ENCODE data around the gene SEC14L6. TPM values are rescaled to one million over a fixed set of nuclear protein-coding genes. Genes with fewer than 3 reads are reported as not detected.
"Not testable (repeated sequence)": the region's sequence is repeated elsewhere in the genome, so short reads cannot be mapped to it uniquely, and the experiment has no call there.

The SEC14L6 gene
- total RNA-seq, 1 donor from 2014 or later = not detected

DNA sequence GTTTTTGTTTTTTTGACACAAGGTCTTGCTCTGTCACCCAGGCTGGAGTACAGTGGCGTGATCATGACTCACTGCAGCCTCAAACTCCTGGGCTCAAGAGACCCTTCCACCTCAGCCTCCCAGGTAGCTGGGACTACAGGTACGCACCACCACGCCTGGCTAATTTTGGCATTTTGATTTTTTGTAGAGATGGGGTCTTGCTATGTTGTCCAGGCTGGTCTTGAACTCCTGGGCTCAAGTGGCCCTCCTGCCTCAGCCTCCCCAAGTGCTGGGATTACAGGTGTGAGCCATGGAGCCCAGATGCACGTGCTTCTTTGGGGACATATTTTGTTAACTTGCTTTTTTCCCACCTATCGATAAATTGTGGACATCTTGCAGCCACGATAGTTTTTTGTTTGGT, 20.7 kb upstream of the SEC14L6 start:
- DNase-seq (ENCODE audit: low spot score) = not testable (repeated sequence)

DNA sequence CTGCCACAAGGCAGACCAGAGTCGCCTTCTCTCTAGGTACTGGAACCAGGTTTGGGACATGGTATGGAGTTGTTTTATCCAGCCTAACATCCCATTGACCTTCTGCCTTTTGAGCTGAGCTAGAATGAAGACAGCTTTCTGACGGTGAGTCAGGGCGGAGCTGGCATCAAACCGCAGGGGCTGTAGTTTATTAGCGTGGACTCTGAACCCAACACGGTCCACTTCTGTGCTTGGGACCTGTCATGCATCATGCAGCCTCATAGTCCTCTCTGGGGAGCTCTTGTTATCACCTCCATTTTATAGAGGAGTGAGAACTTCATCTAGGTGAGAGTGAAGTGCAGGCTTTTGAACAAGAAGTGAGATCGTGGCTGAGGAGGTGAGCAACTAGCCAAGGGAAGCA, 19.6 kb upstream of the SEC14L6 start:
- DNase-seq (ENCODE audit: low spot score) = no peak

DNA sequence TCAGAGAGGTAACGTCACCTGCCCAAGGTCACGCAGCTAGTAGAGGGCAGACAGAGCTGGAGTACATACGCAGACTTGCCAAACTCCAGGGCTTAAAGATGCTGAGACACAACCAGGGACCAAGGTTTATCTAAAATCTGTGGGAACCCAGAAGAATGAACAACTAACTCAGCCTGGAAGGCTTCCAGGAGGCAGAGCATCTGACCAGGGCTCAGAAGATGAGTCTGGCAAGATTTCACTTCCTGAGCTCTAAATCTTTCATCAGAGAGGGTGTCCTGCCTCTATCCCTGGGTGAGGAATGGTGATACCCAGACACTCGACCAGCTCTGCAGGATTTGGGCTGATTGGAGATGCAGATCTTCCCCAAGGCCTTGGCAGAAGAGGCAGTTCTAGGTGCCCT, 18.8 kb upstream of the SEC14L6 start:
- DNase-seq (ENCODE audit: low spot score) = no peak

DNA sequence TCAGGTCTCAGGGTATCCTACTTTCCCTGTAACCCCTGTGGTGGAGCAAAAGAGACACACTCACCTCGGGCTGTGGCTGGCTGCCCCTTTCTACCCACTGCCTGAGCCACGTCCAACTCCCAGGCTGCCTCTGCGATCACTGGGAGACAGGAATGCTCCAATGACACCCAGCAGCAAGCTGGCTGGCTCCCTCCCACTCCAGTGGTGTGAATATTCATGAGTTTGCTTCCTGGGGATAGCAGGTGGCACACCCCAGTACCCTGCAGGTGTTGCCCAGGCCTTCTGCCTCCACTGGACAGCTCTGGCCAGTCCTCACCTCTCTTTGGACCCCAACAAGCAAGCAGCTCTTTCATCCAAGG, 18.2 kb upstream of the SEC14L6 start:
- DNase-seq (ENCODE audit: low spot score) = no peak

DNA sequence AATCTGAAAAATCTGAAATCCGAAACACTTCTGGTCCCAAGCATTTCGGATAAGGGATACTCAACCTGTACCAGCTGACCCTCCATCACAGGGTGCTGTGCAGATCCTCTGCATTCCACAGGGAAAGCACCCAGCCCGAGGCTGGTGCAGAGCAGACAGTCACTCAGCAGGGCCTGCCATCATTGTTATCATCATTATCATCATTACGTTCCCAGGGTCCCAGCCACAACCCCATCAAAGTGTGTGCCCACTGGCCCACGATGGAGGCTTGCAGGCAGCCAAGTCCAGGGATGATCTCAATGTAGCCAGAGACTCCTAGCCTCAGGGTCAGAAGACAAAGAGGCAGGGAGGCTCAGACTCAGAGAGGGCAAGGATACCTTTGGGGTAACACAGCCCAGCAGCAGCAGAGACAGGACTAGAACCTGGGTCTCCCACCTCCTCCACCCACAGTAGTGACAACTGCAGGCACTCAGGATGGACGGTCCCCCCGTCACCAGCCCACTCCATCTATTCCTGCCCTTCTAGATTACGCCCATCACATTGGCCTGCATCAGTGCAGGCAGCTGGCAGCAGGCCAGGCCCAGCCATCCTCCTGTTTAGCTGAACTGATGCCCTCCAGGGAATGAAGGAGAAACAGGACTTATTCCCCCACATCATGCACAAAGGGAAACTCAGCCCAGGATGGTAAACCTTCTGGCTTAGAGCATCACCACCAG, 17.7 kb upstream of the SEC14L6 start:
- DNase-seq (ENCODE audit: low spot score) = no peak

DNA sequence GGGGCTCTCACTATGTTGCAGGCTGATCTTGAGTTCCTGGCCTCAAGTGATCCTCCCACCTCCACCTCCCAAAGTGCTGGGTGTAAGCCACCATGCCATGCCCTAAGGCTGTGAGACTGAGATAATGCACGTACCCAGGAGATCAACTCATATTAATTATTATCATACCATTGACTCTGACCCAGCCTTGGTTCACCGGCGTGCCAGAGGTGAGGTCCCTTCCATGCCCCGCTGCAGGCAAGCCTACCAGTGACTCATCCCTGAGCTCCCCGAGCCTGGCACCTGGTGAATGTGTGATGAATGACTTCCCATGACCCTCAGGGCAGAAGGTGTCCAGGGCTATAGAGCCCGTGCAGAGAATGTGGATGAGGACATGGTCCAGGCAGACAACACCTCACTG, 15.8 kb upstream of the SEC14L6 start:
- DNase-seq (ENCODE audit: low spot score) = no peak

DNA sequence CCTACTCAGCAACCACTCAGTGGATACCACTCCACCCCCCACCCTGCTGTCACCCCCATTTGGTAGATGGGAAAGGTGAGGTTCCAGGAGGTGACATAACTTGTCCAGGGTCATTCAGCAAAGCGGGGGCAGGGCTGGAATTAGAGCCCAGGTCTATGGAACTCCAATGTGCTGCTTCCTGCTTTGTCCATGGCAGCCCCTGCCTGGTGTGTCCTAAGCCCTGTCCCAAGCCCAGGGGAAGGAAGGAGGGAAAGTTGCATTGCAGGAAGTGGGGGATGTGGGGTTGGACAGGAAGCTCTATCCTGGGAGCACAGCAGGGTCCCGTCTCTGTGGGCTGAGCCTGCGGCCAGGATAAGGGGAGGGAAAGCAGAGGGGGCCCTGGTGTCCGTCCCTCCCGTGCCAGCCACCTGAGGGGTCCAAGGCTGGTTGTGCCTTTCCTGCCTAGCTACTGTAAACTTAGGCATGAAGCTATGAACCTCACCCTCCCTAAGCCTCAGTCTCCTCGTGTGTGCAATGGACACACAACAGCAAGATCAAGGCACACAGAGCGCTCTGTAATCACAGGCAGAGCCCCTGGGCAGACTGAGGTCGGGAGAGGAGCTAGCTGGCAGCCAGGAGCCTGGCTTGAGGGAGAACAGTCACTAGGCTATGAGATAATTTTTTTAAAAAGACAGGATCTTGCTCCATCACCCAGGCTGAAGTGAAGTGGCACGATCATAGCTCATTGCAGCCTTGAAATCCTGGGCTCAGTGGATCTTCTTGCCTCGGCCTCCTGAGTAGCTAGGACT, 15.1 kb upstream of the SEC14L6 start:
- DNase-seq (ENCODE audit: low spot score) = no peak

DNA sequence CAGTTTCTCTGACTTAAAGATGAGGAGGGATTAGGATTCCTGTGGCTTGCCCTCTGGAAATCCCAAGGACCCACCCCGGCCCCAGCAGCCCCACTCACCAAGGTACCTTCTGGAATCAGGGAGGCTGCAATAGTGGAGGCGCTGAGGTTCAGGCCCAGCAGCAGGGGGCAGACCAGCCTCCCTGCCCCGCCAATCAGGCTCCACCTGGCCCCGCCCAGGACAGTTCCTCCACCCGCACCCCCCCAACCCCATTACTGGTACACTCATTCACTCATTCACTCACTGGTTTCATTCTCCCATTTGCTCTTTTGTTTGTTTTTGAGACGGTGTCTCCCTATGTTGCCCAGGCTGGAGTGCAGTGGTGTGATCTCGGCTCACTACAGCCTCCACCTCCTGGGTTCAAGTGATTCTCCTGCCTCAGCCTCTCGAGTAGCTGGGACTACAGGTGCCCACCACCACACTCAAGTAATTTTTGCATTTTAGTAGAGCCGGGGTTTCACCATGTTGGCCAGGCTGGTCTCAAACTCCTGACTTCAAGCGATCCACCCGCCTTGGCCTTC, 14.2 kb upstream of the SEC14L6 start:
- DNase-seq (ENCODE audit: low spot score) = not testable (repeated sequence)

DNA sequence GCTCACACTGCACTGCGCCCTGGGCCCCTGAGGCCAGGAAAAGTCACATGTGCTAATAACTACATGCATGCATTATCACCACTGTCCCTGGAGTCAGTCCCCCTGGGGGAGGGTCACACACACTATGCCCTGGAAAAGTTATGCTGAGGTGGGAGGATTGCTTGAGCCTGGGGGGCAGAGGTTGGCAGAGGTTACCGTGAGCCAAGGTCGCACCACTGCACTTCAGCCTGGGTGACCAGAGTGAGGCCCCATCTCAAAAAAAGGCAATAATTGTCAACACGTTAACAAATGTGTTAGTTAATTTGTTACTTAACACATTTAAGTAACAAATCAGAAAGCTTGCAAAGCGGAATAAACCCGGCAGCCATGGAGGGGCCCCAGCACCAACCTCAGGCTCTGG, 13.3 kb upstream of the SEC14L6 start:
- no peak for DNase-seq (ENCODE audit: low spot score)

DNA sequence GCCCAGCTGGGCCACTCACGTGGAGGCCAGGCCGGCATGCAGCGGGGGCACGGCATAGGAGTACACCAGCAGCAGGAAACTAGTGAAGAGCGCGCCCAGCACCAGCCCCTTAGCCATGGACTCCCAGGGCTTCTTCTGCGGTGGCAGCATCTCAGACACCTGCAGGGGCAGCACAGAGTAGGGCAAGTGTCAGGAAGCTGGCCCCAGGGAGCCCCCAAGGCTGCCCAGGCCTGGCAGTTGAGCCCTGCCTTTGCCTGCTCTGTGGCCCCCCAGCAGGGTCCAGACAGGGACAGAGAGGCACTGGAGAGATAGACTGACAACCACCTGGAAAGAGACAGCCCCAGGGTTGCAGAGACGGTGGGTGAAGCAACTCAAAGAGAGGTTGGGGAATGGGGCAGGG, 10.7 kb upstream of the SEC14L6 start:
- DNase-seq (ENCODE audit: low spot score) = no peak

DNA sequence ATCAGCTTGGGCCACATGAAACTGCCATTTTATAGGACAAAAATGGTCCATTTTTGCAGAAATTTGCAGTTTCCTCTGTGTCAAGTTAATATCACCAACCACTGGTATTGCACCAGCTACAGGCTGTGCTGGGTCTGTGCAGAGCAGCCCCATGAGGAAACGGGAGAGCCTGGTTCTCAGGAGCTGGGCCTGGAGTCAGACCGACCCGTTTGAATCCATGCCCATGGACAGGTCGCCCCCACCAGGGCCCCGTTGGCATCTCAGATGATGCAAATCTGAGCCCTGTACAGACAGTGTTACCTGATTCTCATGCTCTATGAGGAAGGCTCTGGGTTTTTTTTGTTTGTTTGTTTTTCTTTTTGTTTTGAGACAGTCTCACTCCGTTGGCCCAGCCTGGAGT, 9.8 kb upstream of the SEC14L6 start:
- no peak for DNase-seq (ENCODE audit: low spot score)

DNA sequence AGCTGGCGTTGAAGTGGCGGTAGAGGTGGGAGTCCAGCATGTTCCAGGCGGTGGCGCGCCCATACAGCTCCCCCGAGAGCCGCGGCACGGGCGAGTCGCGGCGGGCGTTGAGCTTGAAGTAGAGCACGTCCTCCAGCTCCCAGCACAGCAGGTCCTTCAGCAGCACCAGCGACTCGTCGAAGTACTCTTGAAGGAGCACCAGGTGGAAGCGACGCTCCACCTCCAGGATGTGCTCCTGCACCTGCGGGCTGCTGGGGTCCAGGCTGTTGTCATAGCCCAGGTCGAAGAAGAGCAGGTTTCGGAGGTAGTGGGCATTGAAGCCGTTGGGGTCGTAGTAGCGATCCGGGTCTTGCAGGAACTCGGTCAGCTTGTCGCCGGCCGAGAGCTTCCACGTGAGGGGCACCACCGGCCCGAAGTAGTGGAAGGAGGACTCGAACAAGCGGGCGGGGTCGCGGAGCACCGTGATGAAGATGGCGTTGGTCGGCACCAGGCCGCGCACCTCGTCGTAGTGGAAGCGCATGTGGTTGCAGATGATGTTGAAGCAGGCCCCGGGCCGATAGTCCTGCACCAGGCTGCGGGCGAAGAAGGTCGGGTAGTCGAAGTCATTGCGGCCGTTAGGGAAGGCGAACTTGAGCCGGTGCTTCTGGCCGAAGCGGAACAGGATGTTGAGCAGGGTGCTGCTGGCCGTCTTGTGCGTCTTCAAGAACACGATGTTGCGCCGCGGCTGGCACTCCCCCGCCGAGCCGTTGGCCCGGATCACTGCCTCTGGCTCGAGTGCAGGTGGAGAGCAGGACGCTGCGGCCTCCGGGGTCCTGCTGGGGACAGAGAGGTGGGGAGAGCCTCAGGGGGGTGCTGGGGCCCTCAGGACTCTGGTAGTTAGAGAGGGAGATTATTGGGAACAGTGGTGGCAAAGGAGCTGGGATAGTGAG, 9.0 kb upstream of the SEC14L6 start:
- no peak for DNase-seq (ENCODE audit: low spot score)

DNA sequence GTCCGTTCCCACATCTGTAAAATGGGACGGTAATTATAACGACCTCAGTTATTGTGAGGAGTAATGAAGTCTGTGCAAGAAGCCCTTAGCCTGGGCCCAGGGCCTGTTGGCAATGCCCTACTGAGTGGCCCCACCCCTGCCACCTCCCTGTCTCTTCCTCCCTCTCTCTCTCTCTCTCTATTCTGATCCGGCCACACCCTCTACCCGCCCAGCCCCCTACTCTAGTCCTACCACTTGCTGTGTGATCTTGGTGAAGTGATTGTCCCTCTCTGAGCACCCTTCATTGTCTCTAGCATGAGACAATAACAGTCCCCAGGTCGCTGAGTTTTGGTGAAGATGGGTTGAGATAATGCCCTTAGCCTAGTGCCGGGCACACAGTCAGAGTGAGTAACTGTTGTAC, 7.4 kb upstream of the SEC14L6 start:
- DNase-seq (ENCODE audit: low spot score) = no peak

DNA sequence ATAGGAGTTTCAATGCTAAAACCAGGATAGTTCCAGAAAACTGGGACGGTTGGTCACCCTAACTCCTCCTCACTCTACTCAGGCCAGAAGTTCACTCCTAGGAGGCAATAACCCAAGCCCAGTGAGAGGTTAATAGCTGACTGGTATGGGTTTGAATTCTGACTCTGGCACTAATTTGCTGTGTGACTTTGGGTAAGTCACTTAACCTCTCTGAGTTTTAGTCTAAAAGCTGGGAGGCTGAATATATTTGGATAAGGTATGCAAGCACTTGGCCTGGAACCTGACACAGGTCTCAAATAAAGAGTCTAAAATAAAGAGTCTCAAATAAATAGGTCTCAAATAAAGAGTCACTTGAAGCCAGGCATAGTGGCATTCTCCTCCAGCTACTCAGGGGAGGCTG, 6.2 kb upstream of the SEC14L6 start:
- DNase-seq (ENCODE audit: low spot score) = no peak

DNA sequence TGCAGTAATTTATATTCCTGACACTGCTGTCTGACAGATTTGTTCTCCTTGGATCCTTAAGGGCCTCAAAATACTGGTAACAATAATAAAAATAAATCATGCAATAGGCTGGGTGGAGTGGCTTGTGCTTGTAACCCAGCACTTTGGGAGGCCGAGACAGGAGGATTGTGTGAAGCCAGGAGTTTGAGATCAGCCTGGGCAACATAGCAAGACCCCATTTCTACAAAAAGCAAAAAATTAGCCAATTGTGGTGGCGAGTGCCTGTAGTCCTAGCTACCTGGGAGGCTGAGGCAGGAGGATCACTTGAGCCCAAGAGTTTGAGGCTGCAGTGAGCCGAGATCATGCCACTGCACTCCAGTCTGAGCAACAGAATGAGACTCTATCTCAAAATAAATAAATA, 5.3 kb upstream of the SEC14L6 start:
- DNase-seq (ENCODE audit: low spot score) = not testable (repeated sequence)

DNA sequence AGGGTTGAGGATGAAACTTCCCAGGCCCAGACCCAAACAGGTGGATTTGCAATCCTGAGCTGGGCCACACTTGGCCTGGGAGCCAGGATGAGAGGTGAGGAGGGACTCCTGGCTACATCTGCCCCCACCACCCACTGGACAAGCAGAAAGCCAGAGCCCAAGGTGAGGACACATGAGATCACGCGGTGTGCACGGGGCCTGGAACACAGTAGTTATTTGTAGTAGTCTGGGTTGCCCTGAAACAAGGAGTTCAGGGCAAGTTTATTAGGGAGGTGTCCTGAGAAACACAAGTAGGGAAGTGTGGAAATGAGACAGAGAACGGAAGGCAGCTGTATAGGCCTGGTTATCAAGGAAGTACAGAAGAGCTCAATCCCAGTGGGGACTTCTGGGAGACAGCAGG, 647 bp upstream of the SEC14L6 start:
- no peak for DNase-seq (ENCODE audit: low spot score)

DNA sequence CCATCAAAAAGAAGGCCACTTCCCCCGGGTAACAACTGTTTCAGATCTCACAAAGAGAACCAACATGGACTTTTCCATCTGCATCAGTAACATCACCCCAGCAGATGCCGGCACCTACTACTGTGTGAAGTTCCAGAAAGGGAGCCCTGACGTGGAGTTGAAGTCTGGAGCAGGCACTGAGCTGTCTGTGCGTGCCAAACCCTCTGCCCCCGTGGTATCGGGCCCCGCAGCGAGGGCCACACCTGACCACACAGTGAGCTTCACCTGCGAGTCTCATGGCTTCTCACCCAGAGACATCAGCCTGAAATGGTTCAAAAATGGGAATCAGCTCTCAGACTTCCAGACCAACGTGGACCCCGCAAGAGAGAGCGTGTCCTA, 3.7 kb downstream of the SEC14L6 start:
- no peak for DNase-seq (ENCODE audit: low spot score)

DNA sequence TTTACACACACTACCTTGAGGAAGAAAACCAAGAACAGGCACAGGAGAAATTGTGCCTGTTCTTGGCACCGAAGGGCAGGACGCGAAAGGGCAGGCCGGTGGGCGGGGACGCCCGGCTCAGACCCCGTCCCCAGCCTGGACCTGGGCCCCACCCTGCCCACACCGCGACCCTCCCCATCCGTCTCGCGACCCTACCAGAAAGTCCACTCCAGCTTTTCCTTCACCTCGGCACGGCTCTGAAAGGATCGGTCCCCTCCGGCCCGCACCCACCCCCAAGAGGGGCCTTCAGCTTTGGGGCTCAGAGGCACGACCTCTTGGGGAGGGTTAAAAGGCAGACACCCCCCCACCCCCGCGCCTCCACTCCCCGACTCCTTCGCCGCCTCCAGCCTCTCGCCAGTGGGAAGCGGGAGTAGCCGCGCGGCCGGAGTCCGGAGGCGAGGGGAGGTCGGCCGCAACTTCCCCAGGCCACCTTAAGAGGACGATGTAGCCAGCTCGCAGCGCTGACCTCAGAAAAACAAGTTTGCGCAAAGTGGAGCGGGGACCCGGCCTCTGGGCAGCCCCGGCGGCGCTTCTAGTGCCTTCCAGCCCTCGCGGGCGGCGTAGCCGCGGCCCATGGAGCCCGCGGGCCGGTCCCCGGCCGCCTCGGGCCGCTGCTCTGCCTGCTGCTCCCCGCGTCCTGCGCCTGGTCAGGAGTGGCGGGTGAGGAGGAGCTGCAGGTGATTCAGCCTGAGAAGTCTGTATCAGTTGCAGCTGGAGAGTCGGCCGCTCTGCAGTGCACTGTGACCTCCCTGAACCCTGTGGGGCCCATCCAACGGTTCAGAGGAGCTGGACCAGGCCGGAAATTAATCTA, 4.4 kb downstream of the SEC14L6 start:
- DNase-seq (ENCODE audit: low spot score) = no peak

DNA sequence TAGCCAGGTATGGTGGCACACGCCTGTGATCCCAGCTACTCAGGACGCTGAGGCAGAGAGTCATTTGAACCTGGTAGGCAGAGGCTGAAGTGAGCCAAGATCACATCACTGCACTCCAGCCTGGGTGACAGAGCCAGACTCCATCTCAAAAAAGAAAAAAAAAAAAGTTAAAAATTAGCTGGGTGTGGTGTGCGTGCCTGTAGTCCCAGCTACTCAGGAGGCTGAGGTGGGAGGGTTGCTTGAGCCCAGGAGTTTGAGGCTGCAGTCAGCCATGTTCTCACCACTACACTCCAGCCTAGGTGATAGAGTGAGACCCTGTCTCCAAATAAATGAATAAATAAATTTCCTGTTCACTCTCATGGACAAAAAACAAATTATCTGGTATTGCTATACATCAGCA, 5.0 kb downstream of the SEC14L6 start:
- not testable (repeated sequence) for DNase-seq (ENCODE audit: low spot score)

DNA sequence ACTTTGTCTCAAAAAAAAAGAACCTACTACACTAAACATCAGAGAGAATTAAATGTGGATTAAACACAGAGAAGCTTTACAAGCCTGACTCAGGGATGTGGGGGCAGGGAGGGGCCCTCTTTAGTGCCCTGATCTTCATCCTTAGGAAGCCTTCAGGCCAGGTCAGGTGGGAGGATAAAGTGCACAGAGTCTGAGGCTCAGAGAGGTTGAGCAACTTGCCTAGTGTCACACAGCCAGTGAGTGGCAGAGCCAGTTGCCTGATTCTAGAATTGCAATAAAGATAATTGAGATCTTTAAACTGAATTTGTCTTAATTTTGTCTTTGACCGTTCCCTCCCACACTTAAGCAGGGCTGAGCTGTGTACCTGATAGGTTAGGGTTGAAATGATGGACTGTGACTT, 7.2 kb downstream of the SEC14L6 start:
- no peak for DNase-seq (ENCODE audit: low spot score)

DNA sequence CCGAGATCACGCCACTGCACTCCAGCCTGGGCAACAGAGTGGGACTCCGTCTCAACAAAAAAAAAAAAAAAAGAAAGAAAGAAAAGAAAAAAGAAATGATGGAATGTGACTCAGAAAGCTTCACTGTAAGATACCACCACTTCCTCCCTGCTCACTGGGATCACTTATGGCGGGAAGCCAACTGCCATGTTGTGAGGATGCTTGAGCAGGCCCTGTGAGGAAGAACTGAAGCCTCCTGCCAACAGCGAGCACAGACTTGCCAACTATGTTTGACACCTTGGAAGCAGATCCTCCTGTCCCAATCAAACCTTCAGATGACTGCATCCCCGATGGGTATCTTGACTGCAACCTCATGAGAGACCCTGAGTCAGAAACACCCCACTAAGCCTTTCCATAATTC, 8.3 kb downstream of the SEC14L6 start:
- DNase-seq (ENCODE audit: low spot score) = no peak
